AG08395 (cell line): ENCODE results near the gene IRF6.
A peak's percentile ranks its signal among the peaks of the same experiment; 100 is the strongest.
"Not testable (repeated sequence)": the region's sequence is repeated elsewhere in the genome, so short reads cannot be mapped to it uniquely, and the experiment has no call there.

Experiments
- DNase-seq: peaks from one replicate; pipeline ENCODE4 v3.0.0; 2012; ENCODE audit warnings: mixed read lengths, low spot score

The IRF6 gene

DNA sequence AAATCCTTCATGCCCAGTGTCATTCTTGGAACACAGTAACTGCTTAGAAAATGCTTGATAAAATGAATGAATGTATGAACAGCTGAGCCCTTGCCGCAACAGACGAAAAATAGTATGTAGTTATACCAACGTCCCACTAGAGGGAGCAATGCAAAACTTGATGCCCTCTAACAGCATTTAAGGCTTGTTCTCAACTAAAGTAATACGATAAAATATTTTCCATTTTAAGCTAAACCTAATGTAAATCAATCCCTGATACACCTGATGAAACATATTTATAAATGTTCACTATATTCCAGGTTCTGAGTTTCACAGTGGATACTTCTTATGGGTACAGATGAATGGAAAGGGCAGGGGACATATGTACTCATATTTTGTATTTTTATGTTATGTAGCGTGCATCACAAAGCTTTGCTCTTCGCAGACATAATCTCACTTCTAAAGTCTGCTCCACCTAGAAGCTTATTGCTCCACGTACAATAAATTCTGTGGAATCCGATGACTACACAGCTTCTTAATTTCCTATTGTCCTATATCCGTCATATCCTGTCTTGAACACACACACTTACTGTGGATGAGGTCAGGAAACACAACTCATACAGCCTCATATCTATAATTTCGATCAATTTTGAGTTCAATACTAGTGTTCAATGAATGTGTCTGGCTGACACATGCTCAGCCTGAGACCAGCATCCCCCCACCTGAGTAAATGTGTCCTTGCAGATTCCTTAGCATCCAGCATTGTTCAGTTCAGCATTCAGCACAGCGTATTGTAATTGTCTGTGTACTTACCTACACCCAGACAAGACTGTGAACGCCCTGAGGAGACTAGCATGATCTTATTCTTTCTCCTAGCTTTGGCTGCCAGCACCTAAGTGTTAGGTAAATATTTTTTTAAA lies 17.4 kb upstream of the IRF6 start:
- DNase-seq, result peak; percentile 60

DNA sequence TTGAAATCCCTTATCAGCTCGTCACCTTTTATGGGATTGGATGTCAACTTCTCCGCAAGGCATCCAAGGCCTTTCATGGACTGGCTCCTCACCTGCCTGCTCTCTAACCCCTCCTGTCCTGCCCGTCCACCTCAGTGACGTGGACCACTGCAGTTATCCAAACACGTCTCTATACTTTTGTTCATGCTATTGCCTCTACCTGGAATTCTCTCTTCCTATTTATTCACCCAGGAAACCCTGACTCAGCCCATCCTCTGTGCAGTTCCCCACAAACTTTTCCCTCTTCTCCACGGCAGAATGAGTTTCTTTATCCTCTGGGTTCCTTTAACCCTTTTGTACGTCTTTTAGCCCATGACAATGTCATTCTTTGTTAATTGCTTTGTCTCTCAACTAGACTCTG lies 16.8 kb upstream of the IRF6 start:
- DNase-seq, result no peak

DNA sequence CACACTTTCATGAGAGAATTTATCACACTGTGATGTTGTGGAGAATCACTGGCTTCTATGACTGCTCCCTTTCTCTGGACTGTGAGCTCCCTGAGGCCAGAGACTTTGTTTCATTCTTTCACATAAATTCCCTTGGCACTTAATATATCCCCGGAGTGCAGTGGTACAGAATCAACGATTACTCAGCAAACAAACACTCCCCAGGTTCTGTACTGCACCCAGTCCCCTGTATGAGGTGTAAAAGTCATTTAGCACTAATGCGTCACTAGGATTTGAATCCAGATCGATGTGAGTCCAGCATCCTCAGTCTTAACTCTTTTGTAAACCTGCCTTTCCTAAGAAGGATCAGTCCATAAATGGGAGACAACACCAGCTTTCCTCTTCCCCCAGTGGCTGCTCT lies 15.0 kb upstream of the IRF6 start:
- no peak for DNase-seq

DNA sequence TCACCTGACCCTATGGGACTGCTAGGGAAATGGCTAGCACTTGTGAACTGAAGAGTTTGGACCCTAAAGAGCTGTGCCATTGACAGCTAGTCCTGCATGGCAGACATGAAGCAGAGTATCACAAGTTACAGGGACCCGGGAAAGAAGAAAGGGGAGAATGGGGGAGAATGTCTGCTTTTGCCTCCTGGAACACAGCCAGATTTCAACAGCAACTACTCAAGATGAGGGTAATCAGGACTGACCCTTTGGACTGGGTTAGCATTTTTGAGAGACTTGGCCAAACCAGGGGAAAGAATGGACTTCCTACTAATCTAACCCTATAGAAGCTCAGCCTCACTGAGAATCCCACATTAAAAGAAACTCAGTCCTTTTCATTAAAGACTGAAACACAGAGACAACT lies 13.1 kb upstream of the IRF6 start:
- DNase-seq, result no peak

DNA sequence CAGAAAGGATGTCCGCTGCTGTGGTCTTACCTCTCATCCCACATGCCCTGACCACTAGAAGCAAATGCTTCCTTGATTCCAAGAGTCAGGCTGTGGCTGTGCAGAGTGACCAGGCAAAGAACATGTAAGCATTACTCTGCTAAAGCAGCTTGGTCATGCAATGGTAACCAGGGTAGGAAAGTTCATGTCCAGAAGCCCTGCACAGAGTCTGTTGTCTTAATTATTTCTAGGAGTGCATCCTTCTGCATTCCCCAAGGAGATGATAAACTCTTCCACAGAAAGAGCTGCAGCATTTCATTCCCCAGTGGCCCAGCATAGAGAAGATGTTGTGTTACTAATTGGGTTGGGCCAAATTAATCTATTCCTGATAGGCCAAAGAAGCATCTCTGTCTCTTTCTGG lies 11.7 kb upstream of the IRF6 start:
- DNase-seq, result no peak

DNA sequence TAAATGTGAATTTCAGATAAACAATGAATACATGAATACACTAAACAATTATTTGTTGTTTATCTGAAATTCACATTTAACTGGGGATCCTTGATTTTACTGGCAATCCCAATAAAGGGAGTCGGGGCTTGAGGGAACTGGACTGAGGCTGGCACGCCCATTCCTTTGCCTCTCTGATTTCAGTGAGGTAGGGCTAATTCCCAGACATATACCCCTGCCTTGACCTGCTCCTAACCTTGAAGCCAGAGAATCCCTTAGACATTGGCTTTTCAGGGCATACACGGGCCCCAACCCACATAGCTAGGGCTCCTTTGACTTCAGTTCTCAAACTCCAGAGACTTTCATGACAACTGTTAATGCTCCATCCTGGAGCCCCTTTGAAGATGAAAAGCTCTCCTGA lies 11.0 kb upstream of the IRF6 start:
- DNase-seq, result no peak

DNA sequence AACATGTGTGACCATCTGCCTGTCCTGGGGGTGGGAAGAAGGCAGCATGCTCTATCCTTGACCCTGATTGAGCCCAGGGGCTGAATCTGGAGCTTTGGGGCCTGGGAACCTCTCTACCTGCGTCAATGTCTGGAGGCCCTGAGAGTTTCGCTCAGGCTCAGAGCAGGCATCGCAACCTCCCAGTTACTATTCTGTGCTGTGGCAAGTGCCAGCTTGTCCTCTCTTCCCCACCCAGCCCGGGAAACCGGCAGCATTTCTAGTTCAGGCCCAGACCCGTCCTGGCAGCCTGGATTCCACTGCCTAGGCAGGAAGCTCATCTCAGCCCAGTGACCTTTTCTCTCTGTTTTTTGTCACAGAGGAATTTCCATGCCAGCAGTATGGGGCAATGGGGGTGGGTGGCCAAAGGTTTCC lies 10.0 kb upstream of the IRF6 start:
- no peak for DNase-seq

DNA sequence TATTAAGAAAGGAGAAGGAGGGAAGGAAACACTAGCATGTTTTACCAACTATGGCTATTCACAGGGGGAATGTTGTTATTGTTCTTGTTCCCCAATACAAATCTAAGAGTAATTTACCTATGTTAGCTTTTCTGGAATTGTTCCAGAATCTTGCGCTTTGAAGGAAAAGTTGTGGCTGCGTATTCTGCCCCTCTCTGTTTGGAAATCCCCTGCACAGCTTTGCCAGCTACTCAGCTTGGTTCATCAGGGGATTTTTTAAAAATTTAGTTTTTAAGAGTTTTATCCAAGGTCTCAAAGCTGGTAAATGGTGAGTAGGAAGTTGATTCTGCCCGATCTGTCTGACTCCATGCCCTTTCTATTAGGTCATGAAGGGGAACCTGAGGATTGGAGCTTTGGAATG lies 9.5 kb upstream of the IRF6 start:
- no peak for DNase-seq

DNA sequence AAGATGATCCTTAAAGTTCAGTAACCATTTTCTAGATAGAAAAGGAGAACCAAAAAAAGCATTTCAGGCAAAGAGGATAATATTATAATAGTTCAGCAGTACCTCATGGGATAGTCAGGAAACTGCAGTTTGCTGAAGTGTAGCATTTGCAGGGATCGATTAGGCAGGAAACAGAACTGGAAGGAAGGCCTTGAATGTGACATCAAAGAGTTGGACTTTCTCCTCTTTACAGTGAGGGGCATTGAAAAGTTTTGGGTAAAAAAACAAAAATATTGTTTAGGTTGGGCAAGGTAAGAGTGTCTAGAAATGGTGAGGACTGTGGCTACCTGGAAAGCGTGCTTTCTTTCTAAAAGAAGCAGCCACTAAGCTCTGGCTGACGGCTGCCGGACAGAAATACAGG lies 8.0 kb upstream of the IRF6 start:
- no peak for DNase-seq

DNA sequence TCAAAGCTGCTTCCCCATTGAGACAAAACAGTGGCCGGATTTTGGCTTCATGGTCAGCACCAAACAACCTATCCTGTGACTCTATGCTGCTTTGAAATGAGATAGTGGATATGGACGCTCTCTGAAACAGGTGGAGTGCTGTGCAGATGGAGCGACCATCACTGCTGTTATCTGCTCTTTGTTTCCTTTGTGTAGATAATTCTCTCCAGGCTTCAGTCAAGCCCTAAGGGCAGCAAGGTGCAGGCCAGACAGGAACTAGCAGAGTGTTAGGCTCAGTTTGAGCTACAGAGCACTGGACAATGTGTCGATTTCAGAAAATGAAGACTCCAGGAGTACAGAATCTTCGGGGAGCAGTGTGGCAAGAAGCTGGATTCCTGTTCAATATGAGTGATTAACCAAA lies 4.8 kb upstream of the IRF6 start:
- no peak for DNase-seq

DNA sequence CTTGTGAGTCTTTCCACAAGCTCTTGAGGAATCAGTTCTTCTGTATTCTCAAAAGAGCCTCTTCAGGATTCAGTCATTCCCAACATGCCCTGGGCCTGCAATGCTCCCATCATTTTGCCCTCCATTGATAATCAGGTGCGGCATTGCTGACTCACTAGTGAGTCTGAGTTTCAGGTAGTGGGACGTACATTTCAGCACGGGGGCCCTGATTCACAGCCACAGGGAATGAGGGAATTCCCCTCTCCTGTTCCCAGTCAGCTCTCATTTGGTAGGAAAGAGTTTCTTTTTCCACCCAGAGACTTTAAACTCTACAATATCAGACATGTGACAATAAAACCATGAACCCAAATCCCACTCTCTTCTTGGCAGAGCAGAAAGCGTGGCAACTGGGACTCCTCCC lies 3.7 kb upstream of the IRF6 start:
- DNase-seq, result no peak

DNA sequence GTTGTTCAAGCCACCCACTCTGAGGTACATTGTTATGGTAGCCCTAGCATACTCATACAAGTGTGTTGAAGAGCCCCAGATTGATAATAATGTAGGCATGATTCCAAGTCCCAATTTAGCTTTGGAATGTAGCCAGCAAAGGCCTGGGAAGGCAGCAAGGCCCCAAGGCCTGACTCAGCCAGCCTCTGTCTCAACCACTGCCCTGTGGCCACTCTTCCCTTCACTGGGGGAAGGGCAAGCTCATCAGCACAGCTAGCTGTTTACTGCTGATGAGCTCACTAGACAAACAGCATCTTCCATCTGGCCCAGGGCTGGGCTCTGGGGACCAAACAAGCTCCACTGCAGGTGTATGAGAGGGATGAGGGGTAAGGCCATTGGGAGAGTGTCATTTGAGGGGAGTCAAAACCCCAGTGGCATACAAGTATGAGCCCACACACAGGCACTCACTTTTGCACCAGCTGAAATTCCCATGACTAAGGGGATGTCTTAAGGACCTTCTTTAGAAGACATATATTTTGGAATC lies 2.2 kb upstream of the IRF6 start:
- peak; percentile 95 for DNase-seq

DNA sequence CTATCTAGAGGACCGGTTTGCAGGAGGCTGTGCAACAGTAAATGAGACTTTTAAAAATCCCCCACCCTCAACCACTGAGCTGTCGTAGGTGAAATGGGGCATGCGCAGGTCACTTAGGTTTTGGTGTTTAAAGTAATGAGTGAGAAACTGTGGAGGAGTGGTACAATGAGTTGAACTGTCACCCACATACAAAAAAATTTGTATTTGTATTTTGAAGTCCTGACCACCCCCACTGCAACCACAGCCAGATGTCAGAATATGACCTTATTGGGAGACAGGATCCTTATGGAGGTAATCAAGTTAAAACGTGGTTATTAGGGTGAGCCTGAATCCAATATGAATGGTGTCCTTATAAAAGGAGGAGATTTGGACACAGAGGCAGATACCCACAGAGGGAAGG lies 1.6 kb upstream of the IRF6 start:
- DNase-seq, result no peak

DNA sequence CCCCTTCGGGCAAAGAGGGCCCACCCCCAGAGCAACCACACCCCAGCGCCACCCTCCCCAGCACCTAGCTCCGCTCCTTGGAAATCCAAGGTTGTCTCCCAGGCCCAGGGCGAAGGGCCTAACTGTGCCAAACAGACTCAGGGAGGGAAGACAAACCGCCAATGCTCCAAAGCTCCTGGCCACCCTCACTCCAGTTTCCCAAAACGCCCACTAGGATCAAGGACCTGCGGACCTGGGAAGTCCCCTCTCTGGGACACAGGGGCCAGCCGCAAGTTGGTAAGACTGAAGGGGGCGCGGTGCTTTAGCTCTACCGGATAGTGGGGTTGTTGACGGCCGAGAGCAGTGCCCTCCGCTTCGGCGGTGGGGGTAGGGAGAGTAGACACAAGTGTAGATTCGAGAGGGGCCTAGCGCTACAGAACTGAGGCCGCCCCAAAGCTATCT lies 581 bp downstream of the IRF6 start:
- no peak for DNase-seq

DNA sequence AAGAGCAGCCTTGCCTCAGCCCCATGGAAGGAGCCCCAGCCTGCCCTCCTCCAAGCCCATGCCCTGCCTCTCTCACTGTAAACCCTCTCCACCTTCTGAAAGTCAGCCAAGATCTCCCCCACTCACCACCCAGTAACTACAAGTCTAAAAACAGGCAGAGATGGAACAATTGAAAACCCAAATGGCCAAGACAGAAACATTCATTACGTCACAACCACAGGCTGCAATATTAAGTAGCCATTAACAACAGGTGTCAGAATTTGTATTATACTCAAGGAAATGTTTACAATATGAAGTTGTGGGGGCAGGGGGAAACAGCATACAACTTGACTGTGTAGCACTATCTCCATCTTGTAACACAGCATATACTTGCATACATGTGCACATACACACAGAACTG lies 2.4 kb downstream of the IRF6 start:
- DNase-seq, result no peak

DNA sequence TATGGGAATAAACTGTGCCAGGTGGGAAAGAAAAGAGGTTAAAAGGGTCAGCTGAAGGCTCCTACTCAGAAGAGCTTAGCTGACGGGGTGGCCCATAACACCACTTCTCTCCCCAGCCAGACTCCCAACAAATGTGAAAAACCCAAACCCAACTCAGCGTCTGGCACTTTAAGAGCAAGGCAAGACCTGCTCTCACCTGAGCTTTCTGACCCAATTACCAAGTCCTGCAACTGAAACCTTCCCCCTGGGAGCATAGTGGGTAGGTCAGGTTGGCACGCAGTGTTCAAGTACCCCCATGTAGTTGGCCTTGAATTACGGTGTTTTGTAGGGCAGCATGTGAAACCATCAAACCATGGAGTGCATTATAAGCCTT lies 3.2 kb downstream of the IRF6 start:
- no peak for DNase-seq

DNA sequence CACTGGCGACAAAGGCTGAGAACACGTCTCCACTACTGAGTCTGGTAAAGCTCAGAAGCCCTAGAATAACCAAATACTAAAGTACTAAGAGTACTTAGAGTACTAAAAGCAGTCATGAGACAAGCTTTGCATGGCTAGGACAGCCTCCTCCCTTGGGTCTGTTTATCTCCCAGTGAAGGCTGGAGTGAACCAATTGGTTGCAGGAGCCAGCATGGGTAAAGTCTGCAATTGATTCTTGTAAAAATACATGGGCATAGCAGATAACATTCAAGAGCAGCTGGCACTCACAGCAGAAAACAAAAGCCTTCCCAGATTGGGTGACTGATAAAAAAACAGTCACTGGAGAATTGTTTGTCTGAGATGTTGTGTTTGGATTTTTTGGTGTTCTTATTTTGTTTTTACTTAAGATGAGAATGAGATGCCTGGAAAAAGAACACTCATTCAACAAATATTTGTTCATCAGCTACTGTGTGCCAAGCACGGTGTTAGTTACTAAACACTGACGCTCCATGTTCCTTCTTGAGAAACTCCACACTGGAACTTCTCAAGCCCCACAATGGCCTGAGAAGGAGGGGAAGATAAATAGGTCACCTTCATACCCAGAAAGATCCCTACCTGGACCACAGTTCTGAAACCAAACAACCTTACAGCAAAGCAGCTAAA lies 3.7 kb downstream of the IRF6 start:
- no peak for DNase-seq

DNA sequence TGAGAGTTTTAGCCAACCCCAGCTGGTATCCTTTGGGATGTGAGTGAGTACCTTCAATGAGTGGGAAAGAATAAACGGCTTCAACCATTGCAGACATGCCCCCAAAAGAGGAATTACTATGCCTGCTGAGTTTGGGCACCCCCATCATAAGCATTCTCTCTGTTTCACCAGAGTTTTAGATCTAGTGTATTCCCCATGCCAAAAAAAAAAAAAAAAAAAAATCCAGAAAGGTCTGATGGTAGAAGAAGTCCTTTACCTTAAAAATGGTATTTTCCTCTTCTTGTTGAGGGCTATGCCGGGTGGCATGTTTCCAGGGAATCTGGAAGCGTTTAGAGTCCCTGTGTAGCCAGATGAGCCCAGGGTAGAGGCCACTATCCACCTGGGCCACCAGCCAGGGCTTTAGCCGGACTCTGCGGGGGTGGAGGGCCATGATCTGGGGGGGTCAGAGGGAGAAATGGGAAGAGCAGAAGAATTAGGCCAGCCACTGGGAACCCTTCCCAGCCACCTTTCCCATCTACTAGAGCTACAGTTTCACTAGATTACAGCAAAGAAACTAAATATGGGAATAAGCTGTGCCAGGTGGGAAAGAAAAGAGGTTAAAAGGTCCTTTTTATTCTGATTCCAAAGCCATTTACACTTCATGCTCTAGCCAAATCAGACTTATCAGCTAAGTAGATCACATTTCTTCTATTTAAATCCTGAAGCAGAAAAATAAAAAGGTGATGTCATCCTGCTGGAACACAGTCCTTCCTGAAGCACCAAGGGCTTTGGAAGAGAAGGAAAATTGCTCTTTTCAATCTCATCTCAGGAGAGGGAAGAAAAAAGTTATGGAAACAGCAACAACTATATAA lies 4.7 kb downstream of the IRF6 start:
- DNase-seq, result no peak

DNA sequence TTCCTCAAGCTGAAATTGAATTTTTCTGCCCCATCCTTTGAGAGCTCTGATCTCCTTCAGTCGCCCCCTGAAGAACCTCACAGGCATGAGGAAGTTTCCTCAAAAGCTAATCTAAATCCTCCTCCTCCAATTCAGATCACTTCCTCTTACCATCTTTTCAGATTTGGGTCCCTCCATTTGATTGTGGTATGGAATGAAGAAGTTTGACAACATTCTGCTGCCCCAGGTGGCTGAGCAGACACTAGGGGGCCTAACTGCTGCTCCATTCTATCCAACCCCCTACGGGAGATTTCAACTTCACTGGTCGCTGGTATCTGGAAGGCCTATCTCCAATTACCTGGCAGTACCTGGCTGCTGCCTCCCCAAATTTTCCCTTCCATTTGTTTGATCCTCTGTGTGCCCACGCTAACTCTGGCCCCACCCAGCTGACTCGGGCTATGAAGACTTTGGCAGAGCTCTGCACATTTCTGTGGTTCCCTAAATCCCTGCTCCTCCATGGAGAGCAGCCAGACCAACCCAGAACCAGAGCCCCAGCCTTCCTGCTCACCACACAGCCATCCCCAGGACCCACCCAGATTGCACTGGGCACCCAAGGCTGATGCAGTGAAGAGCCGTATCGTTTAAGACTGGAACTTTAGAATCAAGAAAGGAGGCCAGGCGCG lies 7.8 kb downstream of the IRF6 start:
- peak; percentile 67 for DNase-seq

DNA sequence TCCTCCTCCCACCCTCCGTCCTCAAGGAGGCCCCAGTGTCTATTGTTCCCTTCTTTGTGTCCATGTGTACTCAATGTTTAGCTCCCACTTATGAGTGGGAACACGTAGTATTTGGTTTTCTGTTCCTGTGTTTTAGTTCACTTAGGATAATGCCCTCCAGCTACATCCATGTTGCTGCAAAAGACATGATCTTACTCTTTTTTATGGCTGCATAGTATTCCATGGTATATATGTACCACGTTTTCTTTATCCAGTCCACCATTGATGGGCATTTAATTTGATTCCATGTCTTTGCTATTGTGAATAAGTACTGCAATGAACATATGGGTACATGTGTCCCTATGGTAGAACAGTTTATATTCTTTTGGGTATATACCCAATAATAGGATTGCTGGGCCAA lies 12.2 kb downstream of the IRF6 start:
- DNase-seq, result not testable (repeated sequence)

DNA sequence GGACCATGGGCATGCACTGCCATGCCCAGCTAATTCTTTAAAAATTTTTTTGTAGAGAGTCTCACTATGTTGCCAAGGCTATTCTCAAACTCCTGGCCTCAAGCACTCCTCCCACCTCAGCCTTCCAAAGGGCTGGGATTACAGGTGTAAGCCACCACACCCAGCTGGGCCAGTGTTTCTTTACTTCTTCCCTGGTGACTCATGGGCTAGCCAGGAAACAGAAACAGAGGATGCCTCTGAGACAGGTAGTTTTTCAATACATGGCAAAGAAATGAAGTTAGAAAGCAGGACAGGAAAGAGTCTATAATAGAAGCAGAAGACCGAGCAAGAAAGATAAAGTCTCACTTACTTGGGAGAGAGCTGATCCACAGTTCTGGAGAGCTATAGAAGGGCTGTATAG lies 14.0 kb downstream of the IRF6 start:
- no peak for DNase-seq
